T-helper 1 cell treated with Interleukin-12 subunit alpha and Interleukin-12 subunit beta and Interleukin-4 antibody, amounts not matched to agents 30 ng/mL and 1 ng/mL, for 36 hours (primary cell): ENCODE data around the gene GAPDH. TPM values are rescaled to one million over a fixed set of nuclear protein-coding genes. Genes with fewer than 3 reads are reported as not detected.

Experiments used
- total RNA-seq: library from RNA; stranded (reverse); gene quantifications from 2 replicates; pipeline ENCODE4 v1.2.3, GENCODE V29; 2022

GAPDH gene
- total RNA-seq, 1 donor from 2014 or later, result 3,817 TPM

Other genes starting within 250 kb of the GAPDH start
- gene PLEKHG6, start 223.8 kb upstream of the GAPDH start, total RNA-seq, result not detected in 2 replicates
- gene TNFRSF1A, start 192.4 kb upstream of the GAPDH start, total RNA-seq, result 56.4 and 60.2 TPM in 2 replicates
- gene SCNN1A, start 159.0 kb upstream of the GAPDH start, total RNA-seq, result 0.07 TPM in 1 of 2 replicates, not detected in the other
- 0.20 and 1.0 TPM in 2 replicates for gene LTBR, start 150.4 kb upstream of the GAPDH start, total RNA-seq
- 88.3 and 89.8 TPM in 2 replicates for gene CD27, start 89.6 kb upstream of the GAPDH start, total RNA-seq
- 63.1 and 72.0 TPM in 2 replicates for gene TAPBPL, start 82.5 kb upstream of the GAPDH start, total RNA-seq
- 39.9 and 44.7 TPM in 2 replicates for gene VAMP1, start 63.8 kb upstream of the GAPDH start, total RNA-seq
- 195 and 201 TPM in 2 replicates for gene MRPL51, start 41.3 kb upstream of the GAPDH start, total RNA-seq
- gene NCAPD2, start 40.4 kb upstream of the GAPDH start, total RNA-seq, result 112 and 123 TPM in 2 replicates
- gene IFFO1, start 21.5 kb downstream of the GAPDH start, total RNA-seq, result 29.1 and 29.9 TPM in 2 replicates
- gene NOP2, start 33.8 kb downstream of the GAPDH start, total RNA-seq, result 93.7 and 97.0 TPM in 2 replicates
- gene CHD4, start 72.9 kb downstream of the GAPDH start, total RNA-seq, result 294 and 309 TPM in 2 replicates
- 4.6 and 5.7 TPM in 2 replicates for gene LPAR5, start 101.4 kb downstream of the GAPDH start, total RNA-seq
- 1.0 and 1.5 TPM in 2 replicates for gene ACRBP, start 112.9 kb downstream of the GAPDH start, total RNA-seq
- 23.7 and 27.7 TPM in 2 replicates for gene ING4, start 128.6 kb downstream of the GAPDH start, total RNA-seq
- 86.9 and 89.9 TPM in 2 replicates for gene ZNF384, start 154.9 kb downstream of the GAPDH start, total RNA-seq
- gene PIANP, start 166.3 kb downstream of the GAPDH start, total RNA-seq, result 0.22 and 0.49 TPM in 2 replicates
- gene COPS7A, start 189.5 kb downstream of the GAPDH start, total RNA-seq, result 29.5 and 30.6 TPM in 2 replicates
- gene MLF2, start 218.6 kb downstream of the GAPDH start, total RNA-seq, result 116 and 124 TPM in 2 replicates
- 125 and 129 TPM in 2 replicates for gene PTMS, start 231.8 kb downstream of the GAPDH start, total RNA-seq
- 52.2 TPM in 2 replicates for gene LAG3, start 238.0 kb downstream of the GAPDH start, total RNA-seq